T-helper 1 cell treated with Interleukin-12 subunit alpha and Interleukin-12 subunit beta and Interleukin-4 antibody, amounts not matched to agents 30 μg/mL and 1 μg/mL, for 36 hours (primary cell): Measurements from ENCODE around the gene LIME1.

Experiments
- H3K27ac Mint-ChIP-seq: one replicate; pipeline ENCODE4 v1.8.0; 2021; ENCODE audit warnings: mild to moderate bottlenecking, mixed read lengths
- H3K27me3 Mint-ChIP-seq: one replicate; pipeline ENCODE4 v1.8.0; 2021; ENCODE audit warnings: low read depth, mixed read lengths
- H3K36me3 Mint-ChIP-seq: one replicate; pipeline ENCODE4 v1.8.0; 2021; ENCODE audit warnings: low read depth, mixed read lengths
- H3K4me1 Mint-ChIP-seq: one replicate; pipeline ENCODE4 v1.8.0; 2021; ENCODE audit warnings: low read depth, mixed read lengths
- H3K4me3 Mint-ChIP-seq: one replicate; pipeline ENCODE4 v1.8.0; 2021; ENCODE audit warnings: mild to moderate bottlenecking, moderate library complexity, mixed read lengths
- H3K9me3 Mint-ChIP-seq: one replicate; pipeline ENCODE4 v1.8.0; 2021; ENCODE audit warnings: mixed read lengths

The LIME1 gene

DNA sequence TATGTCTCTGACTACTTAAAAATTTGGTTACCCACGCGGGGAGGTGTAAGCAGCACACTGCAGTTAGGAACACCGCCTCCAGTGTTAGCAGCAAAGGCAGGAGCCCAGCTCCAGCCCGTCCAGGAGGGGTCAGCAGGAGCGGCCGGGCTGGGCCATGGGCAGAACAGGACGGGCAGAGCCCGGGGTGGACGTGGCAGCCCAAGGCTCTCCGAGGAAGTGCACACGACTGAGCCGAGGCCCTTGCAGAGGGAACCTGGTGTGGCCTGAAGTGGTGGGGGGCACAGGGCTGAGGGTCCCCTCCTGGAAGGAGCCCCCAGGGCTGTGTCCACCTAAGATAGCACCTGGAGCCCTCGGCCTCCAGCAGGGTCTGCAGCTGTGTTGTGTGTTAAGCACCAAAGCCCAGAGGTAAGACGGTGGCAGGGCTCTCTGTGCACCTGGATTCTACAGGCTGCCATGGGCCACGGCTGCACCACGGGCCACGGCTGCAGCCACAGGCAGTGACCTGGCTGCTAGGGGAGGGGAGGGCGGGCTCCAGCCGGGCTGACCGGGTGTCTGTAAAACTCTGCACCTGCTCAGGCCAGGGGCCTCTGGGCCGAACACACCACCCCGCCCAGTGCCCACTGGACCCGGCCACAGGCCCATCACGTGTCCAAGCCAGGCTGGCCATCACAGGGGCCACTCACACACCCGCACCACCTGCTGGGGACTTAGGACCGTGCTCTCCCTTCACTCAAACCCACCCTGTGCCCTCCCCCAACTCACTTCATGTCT is 9.7 kb downstream of the LIME1 start:
- H3K27ac Mint-ChIP-seq, result no peak overlapping the region
- peaks cover 6% of the 10 kb centered on the region for H3K4me1 Mint-ChIP-seq
- no peak overlapping the region for H3K4me3 Mint-ChIP-seq
- no peaks in the 10 kb centered on the region for H3K27me3 Mint-ChIP-seq
- H3K36me3 Mint-ChIP-seq, result no peaks in the 10 kb centered on the region
- no peaks in the 10 kb centered on the region for H3K9me3 Mint-ChIP-seq

- H3K27ac Mint-ChIP-seq, result no peak overlapping the region
- H3K27me3 Mint-ChIP-seq, result no peaks in the 10 kb centered on the region
- peaks cover 9% of the 10 kb centered on the region for H3K4me1 Mint-ChIP-seq
- H3K9me3 Mint-ChIP-seq, result no peaks in the 10 kb centered on the region
- H3K36me3 Mint-ChIP-seq, result no peaks in the 10 kb centered on the region
- H3K4me3 Mint-ChIP-seq, result no peak overlapping the region
Observed at GRCh38 chr20:63746751-63747315, 10.4 kb downstream of the LIME1 start.

- H3K36me3 Mint-ChIP-seq, result no peaks in the 10 kb centered on the region
- H3K4me3 Mint-ChIP-seq, result no peak overlapping the region
- no peaks in the 10 kb centered on the region for H3K9me3 Mint-ChIP-seq
- peaks cover 9% of the 10 kb centered on the region for H3K4me1 Mint-ChIP-seq
- no peaks in the 10 kb centered on the region for H3K27me3 Mint-ChIP-seq
- no peak overlapping the region for H3K27ac Mint-ChIP-seq
Observed at GRCh38 chr20:63747622-63748069, 11.2 kb downstream of the LIME1 start.

- Mint-ChIP-seq H3K36me3 (no peaks in the 10 kb centered on the region), H3K9me3 (no peaks in the 10 kb centered on the region), H3K27me3 (no peaks in the 10 kb centered on the region), H3K4me3 (no peak overlapping the region), H3K27ac (no peak overlapping the region), H3K4me1 (peaks cover 9% of the 10 kb centered on the region)
Observed at GRCh38 chr20:63748070-63748933, 11.8 kb downstream of the LIME1 start.

GRCh38 chr20:63748934-63749270 is 12.4 kb downstream of the LIME1 start:
- Mint-ChIP-seq H3K4me3 (no peak overlapping the region), H3K4me1 (peaks cover 9% of the 10 kb centered on the region), H3K9me3 (no peaks in the 10 kb centered on the region), H3K27ac (peak overlapping the region; percentile 19), H3K27me3 (no peaks in the 10 kb centered on the region), H3K36me3 (no peaks in the 10 kb centered on the region)

DNA sequence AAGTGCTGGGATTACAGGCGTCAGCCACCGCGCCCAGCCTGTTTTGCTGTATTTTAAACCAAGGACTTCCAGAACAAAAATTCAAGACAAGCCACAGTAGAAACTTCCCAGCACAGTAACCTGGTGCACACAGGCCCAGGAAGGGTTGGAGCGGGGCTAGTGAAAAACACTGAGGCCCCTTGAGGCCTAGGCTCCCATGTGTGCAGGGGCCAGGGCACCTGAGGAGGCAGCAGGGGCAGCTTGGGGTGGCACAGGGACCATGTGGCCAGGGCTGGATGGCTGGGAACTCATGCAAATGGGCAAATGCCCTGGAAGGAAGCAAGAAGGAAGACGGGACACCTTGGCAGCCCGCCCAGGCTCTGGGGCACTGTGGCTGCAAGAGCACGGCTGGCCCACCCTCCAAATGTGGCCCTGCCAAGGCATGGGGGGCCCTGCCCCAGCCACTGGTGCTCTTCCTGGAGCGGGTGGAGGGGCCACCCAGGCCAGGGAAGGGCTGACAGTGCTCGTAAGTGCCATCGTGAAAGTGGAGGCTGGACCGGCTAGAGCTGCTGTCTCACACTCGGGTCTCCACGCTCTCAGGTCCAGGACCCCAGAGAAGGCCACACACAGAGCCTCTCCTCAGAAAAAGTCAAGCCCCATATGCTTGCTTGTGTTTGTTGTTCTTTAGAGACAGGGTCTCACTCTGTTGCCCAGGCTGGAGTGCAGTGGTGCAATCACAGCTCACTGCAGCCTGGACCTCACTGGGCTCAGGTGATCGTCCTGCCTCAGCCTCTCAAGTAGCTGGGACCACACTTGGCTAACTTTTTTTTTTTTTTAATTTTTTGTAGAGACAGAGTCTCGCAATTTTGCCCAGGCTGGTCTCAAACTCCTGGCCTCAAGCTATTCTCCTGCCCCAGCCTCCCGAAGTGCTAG is 13.4 kb downstream of the LIME1 start:
- Mint-ChIP-seq H3K4me3 (no peak overlapping the region), H3K27me3 (no peaks in the 10 kb centered on the region), H3K27ac (peak overlapping the region; percentile 41), H3K36me3 (no peaks in the 10 kb centered on the region), H3K9me3 (no peaks in the 10 kb centered on the region), H3K4me1 (peaks cover 9% of the 10 kb centered on the region)

- no peaks in the 10 kb centered on the region for H3K36me3 Mint-ChIP-seq
- peaks cover 9% of the 10 kb centered on the region for H3K4me1 Mint-ChIP-seq
- H3K4me3 Mint-ChIP-seq, result peak overlapping the region; percentile 51
- H3K27ac Mint-ChIP-seq, result peak overlapping the region; percentile 84
- H3K9me3 Mint-ChIP-seq, result no peaks in the 10 kb centered on the region
- H3K27me3 Mint-ChIP-seq, result no peaks in the 10 kb centered on the region
Observed at GRCh38 chr20:63750807-63751470, 14.5 kb downstream of the LIME1 start.

DNA sequence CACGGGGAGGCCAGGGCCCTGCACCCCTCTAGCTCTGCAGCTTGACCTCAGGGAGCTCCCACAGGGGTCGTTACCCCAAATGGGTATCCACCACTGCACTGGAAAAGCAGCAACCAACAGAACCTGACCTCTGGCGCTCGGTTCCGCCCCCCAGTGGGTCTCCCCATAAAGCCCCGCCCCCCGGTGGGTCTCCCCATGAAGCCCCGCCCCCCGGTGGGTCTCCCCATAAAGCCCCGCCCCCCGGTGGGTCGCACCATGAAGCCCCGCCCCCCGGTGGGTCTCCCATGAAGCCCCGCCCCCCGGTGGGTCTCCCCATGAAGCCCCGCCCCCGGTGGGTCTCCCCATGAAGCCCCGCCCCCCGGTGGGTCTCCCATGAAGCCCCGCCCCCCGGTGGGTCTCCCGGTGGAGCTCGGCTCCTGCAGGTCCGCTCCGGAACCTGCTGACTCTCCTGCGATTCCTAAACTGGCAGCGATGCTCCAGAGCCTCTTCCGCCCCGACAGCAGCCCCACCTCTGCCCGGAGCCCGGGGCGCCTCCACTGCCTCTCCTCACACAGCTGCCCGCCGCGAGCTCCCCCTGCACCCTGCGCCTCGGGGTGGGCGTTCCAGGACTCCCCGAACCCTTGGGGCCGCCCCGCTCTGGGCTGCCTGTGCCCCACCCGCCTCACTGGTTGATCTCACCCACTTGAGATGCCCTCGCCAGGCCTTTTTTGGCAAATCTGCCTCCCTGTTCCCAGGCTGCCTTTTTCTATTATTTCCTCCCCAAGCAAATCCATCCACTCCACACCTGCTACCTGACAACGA is 15.2 kb downstream of the LIME1 start:
- Mint-ChIP-seq H3K27ac (peak overlapping the region; percentile 84), H3K27me3 (no peaks in the 10 kb centered on the region), H3K9me3 (no peaks in the 10 kb centered on the region), H3K36me3 (no peaks in the 10 kb centered on the region), H3K4me3 (peak overlapping the region; percentile 51), H3K4me1 (peaks cover 12% of the 10 kb centered on the region)

DNA sequence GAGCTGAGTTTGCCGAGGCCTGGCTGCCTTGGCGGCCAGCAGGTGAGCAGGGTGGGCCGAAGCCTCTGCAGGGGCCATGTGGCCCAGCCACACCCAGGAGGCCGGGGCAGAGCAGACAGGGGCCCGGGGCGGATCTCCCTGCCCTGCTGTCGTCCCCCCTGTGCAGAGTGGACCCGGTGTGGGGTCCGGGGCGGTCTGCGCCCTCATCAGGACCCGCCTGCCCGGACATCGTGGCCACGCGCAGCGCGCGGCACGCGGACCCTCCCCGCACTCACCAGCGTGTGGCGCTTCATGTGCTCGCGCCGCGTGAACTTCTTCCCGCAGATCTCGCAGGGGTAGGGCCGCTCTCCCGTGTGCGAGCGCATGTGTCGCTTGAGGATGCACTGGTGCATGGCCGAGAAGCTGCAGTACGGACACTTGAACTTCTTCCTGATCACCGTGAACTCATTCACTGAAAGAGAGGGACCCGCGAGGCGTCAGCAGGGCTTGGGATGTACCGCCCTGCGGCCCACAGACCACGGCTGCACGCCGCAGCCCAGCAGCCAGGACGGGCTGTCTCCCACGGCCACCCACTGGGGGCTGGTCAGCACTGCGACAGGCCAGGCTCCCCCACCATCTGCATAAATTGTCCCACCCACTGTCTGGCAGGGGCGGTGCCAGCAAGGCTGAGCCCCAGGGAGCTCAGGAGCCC is 16.1 kb downstream of the LIME1 start:
- no peak overlapping the region for H3K27ac Mint-ChIP-seq
- no peak overlapping the region for H3K4me3 Mint-ChIP-seq
- peaks cover 18% of the 10 kb centered on the region for H3K4me1 Mint-ChIP-seq
- peaks cover 3% of the 10 kb centered on the region for H3K27me3 Mint-ChIP-seq
- H3K36me3 Mint-ChIP-seq, result no peaks in the 10 kb centered on the region
- H3K9me3 Mint-ChIP-seq, result no peaks in the 10 kb centered on the region

- Mint-ChIP-seq H3K36me3 (no peaks in the 10 kb centered on the region), H3K27ac (no peak overlapping the region), H3K9me3 (no peaks in the 10 kb centered on the region), H3K4me3 (no peak overlapping the region), H3K27me3 (peaks cover 7% of the 10 kb centered on the region), H3K4me1 (peaks cover 18% of the 10 kb centered on the region)
Observed at GRCh38 chr20:63753381-63753780, 16.9 kb downstream of the LIME1 start.

- Mint-ChIP-seq H3K4me3 (no peak overlapping the region), H3K27ac (no peak overlapping the region)
Observed at GRCh38 chr20:63754008-63754407, 17.5 kb downstream of the LIME1 start.

GRCh38 chr20:63755933-63756647 is 19.6 kb downstream of the LIME1 start:
- Mint-ChIP-seq H3K4me3 (no peak overlapping the region), H3K36me3 (no peaks in the 10 kb centered on the region), H3K4me1 (peaks cover 12% of the 10 kb centered on the region), H3K27ac (no peak overlapping the region), H3K9me3 (no peaks in the 10 kb centered on the region), H3K27me3 (peaks cover 15% of the 10 kb centered on the region)

More at GRCh38 chr20:63754008-63754407, 17.5 kb downstream of the LIME1 start:
- Mint-ChIP-seq H3K4me1 (peaks cover 18% of the 10 kb centered on the region), H3K36me3 (no peaks in the 10 kb centered on the region), H3K9me3 (no peaks in the 10 kb centered on the region), H3K27me3 (peaks cover 11% of the 10 kb centered on the region)
